COLO668 (cell line): ENCODE measurements around the gene MAP4K1.
"Not testable (repeated sequence)": the region's sequence is repeated elsewhere in the genome, so short reads cannot be mapped to it uniquely, and the experiment has no call there.

ENCODE experiments used
- DNase-seq: peaks from one replicate; lab custom pipeline; 2025; ENCODE audit not compliant: unreplicated experiment; lab: John Stamatoyannopoulos, UW

The MAP4K1 gene

DNA sequence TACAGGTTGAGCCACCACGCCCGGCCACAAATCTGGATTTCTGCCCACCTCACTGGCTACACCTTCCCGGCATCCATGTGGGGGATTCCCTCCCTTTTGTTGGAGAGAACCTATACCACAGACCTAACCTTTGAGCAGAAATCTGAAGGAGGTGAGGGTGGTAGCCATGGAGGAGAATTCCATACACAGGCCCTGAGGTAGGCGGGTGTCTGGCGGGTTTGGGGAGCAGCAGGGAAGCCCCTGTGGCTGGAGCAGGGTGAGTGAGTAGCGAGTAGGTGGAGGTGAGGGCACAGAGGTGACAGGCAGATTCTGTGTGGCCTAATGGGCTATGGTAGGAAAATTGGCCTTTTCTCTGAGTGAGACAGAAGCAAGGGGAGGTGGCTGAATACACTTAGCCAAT lies 11.8 kb upstream of the MAP4K1 start:
- DNase-seq: no peak

DNA sequence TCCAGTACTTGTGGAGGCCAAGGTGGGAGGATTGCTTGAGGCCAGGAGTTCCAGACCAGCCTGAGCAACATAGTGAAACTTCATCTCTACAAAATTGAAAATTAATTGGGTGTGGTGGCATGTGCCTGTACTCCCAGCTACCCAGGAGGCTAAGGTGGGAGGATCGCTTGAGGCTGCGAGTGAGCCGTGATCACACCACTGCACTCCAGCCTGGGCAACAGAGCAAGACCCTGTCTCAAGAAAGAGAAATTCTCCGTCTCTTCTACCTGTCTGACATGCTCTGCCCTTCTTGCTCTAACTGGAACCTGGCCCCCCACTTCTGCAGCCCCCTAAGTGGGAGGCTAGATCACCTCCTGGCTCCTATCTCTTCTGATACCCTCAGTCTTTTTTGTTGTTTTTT lies 8.6 kb upstream of the MAP4K1 start:
- DNase-seq: no peak

DNA sequence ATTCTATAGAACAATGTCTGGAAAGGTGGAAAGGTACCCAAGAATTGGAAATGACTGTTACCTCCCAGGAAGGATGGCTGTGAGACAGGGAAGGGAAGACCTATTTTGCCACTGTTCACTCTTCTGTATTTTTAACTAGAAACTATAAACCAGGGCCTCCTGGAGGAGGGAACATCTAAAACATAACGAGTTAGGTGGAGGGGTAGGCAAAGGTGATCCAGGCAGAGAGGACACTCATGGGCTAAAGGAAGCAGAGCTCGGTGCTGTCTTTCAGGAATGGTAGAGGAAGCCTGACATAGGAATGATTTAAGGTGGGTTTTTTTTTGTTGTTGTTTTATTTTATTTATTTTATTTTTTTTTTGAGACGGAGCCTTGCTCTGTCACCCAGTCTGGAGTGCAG lies 7.1 kb upstream of the MAP4K1 start:
- DNase-seq: no peak

DNA sequence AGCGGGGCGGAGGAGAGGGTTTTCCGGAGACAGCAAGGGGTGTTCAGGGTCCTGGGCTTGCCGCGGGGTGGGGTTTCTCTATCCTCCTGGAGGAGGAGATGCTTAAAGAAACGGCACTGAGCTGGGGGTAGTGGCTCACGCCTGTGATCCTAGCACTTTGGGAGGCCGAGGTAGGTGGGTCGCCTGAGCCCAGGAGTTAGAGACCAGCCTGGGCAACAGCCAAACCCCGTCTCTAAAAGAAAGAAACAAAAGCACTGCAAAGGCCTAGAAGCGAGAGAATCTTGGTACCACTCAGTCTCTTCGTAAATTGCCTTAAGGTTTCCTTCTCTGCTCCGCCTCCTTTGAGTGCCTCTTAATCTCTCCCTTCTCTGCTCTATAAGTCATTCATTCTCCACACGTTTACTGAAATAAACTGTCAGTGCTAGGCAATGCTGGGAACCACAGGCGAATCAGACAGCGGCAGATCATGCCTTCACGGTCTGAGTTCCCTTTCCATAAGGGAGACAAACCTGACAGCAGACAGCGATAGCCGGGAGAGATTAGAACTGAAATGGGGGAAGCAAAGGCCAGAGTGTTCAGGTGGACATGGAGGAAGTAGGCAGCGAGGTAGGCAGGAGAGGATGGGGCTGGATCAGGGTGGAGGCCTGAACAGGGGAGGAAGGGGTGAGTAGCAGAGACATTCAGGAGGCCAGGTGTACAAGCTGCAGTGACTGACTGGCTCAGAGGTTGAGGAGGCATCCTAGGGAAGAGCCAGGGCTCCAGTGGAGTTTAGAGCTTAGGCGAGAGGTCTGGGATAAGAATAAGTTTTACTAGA lies 1.8 kb upstream of the MAP4K1 start:
- DNase-seq: no peak

DNA sequence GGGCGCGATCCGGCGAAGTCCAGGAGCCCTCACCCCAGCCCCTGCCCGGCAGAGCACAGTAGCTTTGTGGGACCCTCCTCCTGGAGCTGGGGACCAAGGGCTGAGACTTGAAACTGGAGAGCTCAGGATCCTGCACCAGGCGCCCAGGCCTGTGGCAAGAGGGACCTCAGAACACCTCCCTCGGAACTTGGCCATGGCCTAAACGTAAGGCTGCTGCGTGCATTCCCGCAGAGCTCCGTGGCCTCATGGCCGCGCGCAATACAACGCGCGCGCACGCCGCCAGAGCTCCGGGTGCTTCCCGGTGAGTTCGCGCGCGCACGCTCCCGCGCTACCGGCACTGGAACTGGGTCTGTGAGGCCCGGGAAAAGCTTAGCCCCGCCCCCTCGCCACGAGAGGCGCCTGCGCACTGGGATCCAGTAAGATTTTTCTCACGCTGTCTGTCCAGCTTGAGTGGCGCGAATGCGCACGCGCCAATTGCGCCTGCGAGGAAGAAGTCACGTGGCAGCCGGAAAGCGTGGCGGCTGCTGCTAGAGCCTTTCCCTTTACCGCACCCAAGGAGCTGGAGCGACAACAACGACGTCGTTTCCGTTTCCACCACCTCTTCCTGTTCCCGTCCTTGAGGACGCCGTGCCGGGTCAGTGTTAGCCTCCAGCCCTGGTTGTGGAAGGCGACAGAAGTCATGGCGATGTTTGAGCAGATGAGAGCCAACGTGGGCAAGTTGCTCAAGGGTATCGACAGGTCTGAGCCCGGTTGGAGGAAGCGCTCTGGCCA lies 1.0 kb upstream of the MAP4K1 start, which contains the start of gene EIF3K:
EIF3K (plus strand) TSS at position 599 of the 771 bp plus-strand sequence; CDS start at position 680, 81 bp downstream.
- DNase-seq: peak; percentile 99

DNA sequence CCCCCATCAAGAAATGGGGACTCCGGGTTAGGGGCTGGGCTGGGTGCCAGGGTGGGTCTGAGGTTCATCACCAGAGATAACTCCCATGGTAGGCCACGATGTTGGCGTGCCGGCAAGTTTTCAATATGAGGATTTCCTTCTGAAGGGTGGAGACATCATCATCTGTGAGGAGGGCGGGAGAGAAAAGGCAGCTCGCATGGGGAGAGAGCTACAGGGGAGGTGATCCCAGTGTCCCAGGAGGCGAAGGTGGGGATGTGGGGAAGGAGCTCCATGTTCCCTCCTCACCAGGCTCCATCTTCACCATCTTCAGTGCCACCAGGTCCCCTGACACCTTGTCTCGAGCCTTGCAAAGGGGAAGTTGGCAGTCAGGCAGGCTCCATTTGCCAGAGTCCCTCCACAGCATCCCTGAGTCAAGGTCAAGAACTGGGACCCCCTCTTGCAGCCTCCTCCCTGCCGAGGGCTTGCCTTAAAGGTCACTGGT lies 430 bp downstream of the MAP4K1 start:
- DNase-seq: no peak

DNA sequence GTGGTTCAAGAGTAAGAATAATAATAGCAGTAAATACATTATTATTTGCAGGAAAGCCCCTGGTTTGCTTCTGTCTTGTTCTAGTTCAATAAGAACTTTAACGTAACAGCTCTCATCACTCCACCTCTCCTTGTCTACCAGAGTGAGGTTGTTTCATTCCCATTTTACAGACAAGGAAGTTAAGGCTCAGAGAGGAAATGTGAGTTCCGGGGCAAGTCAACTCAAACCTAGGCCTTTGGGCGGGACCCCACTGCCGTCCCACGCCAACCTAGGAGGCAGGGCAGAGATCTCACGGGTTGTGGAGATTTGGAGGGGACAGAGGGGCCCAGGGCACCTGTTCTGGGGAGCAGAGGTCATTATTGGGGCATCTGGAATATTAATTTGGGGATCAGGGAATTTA lies 1.5 kb downstream of the MAP4K1 start:
- DNase-seq: no peak

DNA sequence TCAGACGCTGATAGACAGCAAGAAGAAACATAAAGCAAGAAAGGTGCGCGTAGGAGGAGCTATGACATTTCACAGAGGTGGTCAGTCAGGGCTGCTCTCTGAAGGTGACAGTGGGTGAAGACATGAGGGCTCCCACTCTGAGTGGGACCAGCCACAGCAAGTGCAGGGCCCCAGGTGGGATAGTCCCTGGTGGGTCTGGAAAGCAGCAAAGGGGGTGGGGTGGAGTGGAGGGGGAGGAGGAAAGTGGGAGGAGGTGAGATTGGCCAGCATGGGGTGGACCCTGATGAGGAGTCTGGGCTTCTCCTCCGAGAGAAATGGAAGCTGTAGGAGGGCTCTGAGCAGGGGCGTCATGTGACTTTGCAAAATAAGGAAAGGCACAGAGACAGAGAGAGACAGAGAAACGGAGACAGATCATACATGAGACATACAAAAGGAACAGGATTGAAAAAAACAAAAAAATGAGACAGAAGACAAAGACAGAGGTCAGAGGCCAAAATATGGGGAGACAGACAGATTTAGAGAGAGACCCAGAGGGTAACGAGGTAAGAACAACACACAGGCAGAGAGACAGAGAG lies 2.7 kb downstream of the MAP4K1 start:
- DNase-seq: no peak

DNA sequence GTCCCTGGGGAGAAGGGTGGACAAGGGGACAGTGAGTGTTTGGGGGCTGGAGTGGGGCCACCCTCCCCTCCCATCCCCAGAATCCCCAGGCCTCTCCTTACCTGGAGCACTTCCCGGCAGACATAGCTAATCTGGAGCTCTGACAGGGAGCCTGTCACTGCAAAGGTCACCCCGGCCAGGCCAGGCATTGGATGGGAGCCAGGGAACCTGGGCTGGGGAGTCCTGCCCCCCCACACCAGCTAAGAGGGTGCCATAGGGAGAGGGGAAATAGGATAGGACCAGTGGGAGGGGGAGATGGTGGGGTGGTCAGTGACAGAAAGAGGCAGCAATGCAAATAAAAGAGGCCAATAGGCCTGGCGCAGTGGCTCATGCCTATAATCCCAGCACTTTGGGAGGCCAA lies 3.5 kb downstream of the MAP4K1 start:
- no peak for DNase-seq

DNA sequence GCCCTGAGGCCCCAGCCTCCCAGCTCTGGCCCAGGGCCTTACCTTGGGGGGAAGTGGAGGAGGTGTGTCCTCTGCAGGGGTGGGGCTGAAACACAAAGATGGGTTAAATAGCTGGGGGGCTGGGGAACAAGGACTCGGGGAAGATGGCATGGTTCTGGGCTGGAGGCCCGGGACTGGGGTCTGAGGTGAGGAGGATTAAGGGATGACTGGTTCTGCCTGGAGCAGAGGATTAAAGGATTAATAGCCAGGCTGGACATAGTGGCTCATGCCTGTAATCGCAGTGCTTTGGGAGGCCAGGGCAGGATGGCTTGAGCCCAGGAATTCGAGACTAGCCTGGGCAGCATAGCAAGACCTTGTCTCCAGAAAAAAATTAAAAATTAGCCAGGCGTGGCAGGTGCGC lies 11.6 kb downstream of the MAP4K1 start:
- DNase-seq: no peak

DNA sequence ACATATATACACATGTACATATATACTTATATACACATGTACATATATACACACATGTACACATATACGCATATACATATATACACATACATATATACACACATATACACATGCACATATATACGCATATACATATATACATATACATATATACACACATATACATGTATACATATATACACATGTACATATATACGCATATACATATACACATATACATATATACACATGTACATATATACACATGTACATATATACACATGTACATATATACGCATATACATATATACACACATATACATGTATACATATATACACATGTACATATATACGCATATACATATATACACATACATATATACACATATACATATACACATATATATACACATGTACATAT lies 14.9 kb downstream of the MAP4K1 start:
- not testable (repeated sequence) for DNase-seq

DNA sequence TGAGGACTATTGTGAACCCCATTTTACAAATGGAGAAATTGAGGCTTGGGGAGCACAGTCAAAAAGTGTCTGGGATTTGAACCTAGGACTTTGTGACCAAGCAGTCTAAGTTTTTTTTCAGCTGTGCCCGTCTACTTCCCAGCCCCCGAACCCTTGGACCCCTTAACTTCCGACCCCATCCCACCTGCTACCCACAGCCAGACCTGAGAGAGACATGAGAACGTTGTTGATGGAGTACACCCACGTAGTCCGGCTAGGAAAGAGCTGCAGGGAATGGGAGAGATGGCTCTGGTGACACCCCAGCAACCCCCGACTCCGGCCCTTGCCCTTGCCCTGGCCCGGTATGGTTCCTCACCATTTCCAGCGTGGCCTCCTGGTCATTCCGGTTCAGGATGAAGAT lies 18.0 kb downstream of the MAP4K1 start:
- no peak for DNase-seq

DNA sequence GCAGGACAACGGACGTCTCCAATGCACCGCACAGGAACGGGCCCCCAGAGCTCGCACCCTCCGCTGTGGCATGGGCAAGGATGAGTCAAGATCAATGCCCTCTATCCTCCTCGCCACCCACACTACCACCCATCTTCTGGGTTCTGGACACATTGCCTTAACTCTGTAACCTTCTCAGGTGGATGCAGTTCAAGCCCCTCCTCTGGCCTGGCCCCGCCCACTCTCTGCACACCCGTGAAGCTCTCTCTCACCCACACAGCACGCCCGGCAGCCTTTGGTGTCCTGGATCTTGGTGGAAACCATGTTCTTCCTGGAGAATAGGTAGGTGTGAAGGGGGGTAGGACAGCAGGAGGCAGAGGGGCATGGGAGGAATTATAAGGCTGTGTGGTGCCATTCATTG lies 20.7 kb downstream of the MAP4K1 start:
- peak; percentile 3 for DNase-seq

DNA sequence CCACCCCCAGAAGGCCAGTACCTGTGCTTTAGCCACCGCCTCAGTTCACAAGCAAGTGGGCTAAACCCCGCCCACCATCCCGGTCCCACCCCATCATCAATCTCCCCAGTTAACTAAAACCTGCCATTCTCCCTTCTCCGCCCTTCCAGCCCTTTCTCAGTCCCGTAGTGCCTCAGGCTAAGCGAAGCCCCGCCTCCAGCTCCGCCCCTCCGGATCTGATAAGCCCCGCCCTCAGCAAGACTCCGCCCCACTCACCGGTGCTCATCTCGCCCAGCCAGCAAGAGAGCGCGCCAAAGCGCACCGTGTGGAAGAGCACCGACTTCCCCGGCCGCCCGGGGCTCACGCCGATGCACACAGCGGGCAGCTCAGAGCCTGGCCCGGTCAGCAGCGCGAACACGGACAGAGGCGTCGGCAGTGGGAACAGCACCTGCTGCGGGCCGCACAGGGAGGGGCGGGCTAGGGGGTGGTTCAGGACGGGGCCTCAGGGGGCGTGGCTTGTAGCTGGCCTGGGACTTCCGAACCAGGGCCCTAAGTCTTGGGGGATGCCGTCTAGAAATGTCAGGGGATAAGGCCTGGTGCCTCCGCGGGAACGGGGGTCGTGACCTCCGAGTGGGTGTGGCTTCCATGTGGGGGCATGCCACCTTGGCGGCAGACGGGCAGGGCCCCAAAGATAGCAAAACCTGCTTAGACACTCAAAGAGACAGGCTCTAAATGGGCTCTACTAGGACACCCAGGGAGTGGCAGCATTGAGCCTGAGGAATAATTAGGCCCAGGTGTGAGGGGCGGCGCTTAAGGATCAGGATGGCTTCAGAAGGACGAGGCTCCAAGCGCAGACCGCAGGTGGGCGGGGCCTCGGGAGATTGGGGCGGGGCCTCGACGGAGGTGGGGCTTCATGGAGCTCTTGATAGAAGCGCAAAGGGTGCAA lies 21.4 kb downstream of the MAP4K1 start:
- DNase-seq: peak; percentile 49

DNA sequence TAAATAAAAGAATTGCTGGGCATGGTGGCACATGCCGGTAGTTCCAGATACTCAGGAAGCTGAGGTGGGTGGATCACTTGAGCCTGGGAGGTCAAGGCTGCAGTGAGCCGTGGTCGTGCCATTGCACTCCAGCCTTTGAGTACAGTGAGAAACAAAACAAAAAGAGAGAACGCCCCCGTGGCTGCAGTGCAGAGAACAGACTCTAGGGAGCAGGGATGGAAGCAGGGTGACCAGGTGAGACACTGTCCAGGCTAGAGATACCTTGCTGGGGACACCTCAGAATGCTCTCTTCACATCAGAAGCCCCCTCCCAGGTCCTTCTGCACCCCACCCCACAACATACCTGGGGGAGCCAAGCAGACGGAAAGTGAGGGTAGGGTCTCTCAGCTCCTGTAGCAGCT lies 24.8 kb downstream of the MAP4K1 start:
- DNase-seq: no peak

DNA sequence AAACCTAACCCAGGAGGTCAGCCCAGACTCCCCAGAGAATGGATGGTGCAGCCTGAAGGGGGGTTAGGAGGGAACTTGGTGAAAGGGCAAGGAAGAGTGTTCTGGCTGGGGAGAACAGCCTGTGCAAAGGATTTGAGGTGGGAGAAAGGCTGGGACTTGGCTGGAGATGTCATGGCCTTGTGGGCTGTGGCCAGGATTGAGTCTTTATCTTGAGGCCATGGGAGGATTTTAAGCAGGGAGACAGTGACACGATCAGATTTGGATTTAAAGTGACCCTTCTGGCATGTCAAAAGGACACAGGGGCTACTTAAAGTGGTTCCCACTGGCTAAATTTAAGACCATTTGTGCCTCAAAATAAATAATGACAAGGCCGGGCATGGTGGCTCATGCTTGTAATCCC lies 29.7 kb downstream of the MAP4K1 start:
- no peak for DNase-seq

DNA sequence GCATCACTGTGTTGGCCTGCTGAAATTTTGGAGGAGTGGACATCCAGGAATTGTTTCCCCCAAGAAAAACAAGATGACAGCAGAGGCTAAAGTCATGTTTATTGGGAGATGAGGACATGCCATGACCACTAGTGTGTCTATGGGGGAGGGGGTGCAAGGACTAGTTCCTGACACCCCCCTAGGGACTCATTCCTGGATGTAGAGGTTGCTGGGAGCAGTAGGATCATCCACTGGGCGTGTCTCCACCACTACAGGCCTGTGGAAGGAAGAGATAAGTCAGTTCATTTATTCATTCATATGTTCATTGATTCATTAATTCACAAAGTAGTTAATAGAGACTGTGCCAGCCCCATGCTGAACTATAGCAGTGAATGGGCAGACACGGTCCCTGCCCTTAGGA lies 30.2 kb downstream of the MAP4K1 start:
- no peak for DNase-seq

DNA sequence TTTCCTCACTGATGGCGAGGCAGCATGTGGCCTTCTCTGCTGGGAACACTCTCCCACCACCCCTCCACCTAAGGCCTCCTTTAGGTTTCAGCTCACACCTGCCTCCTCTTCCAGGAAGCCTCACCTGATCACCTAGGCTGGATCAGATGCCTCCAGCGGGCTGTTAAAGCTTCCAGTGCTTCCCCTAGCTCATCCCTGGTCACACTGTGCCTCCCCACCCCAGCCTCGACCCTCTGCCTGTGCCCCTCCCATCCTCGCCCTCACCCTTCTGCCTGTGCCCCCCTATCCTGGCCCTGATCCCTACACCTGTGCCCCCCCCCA lies 33.8 kb downstream of the MAP4K1 start:
- DNase-seq: no peak

DNA sequence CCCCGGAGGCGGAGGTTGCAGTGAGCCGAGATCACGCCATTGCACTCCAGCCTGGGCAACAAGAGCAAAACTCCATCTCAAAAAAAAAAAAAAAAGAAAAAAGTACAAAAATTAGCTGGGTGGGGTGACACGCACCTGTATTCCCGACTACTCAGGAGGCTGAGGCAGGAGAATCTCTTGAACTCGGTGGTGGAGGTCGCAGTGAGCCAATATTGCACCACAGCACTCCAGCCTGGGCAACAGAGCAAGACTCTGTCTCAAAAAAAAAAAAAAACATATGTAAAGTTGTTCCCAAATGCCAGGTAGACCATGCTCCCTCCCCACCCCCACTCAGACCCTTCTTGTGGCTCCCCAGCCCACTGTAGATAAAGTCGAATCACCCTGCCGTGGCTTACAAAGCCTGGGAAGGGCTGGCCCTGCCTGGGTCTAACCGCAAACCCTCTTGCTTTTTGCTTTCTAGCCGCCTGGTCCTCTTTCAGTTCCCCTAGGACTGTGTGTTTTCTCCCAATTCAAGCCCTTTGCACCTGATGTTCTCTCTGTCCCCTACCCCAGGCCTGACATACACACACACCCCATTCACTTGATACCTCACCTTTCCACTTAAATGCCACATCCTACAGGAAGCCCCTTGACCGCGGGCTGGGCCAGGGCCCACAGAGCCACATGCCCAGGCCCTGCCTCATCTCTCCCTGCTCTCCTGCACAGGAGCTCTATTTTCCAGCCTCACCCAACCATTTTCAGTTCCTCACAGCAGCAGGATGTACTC lies 34.4 kb downstream of the MAP4K1 start:
- DNase-seq: no peak

DNA sequence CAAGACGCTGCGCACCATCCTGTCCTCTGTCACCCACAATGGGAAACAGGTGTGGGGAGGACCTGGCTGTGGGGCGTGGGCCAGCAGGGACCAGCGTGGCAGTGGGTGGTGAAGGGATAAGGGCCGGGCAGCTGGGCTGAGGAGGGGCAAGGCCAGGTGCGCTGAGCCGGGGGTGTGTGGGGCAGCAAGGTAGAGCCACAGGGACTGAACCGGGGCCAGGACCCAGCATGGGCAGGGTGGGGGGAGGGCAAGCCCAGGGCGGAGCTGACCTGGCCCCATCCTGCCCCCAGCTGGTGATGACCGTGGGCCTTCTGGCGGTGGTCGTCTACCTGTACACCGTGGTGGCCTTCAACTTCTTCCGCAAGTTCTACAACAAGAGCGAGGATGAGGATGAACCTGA lies 37.7 kb downstream of the MAP4K1 start:
- no peak for DNase-seq
